Measurements from ENCODE around the gene RNF144B.

DNA sequence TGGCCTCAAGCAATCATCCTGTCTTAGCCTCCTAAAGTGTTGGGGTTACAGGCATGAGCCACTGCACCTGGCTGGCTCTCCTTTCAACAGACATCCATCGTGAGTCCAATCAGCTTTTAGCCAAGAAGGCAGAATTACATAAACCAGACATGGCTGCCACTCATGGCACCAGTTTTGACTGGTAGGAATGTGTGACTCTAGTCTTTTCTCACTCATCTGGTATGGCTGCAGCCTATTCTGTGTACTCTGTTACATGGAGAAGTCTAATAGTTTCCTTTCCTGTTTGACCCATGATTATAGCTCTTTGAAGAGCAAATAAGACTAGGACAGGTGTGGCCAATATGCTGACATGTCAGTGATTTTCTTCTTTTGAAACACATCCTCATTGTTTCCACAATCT lies 27.0 kb upstream of the RNF144B start:
- TF ChIP-seq, protein P1, sequence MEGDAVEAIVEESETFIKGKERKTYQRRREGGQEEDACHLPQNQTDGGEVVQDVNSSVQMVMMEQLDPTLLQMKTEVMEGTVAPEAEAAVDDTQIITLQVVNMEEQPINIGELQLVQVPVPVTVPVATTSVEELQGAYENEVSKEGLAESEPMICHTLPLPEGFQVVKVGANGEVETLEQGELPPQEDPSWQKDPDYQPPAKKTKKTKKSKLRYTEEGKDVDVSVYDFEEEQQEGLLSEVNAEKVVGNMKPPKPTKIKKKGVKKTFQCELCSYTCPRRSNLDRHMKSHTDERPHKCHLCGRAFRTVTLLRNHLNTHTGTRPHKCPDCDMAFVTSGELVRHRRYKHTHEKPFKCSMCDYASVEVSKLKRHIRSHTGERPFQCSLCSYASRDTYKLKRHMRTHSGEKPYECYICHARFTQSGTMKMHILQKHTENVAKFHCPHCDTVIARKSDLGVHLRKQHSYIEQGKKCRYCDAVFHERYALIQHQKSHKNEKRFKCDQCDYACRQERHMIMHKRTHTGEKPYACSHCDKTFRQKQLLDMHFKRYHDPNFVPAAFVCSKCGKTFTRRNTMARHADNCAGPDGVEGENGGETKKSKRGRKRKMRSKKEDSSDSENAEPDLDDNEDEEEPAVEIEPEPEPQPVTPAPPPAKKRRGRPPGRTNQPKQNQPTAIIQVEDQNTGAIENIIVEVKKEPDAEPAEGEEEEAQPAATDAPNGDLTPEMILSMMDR (IDR thresholded peaks at IDR 0.05), result no peak
- TF ChIP-seq POLR2A (IDR thresholded peaks at IDR 0.05), result no peak

Measured in thyroid gland (tissue), 4 donors.